Activated CD4-positive, alpha-beta T cell treated with anti-CD3 and anti-CD28 coated beads, Interleukin-2, amount 50 U/mL, for 1 hour (primary cell): ENCODE results near the gene PLEKHG4B.

ENCODE experiments used
- DNase-seq: peaks from one replicate; pipeline ENCODE4 v3.0.0-alpha.2; 2020

The PLEKHG4B gene

DNA sequence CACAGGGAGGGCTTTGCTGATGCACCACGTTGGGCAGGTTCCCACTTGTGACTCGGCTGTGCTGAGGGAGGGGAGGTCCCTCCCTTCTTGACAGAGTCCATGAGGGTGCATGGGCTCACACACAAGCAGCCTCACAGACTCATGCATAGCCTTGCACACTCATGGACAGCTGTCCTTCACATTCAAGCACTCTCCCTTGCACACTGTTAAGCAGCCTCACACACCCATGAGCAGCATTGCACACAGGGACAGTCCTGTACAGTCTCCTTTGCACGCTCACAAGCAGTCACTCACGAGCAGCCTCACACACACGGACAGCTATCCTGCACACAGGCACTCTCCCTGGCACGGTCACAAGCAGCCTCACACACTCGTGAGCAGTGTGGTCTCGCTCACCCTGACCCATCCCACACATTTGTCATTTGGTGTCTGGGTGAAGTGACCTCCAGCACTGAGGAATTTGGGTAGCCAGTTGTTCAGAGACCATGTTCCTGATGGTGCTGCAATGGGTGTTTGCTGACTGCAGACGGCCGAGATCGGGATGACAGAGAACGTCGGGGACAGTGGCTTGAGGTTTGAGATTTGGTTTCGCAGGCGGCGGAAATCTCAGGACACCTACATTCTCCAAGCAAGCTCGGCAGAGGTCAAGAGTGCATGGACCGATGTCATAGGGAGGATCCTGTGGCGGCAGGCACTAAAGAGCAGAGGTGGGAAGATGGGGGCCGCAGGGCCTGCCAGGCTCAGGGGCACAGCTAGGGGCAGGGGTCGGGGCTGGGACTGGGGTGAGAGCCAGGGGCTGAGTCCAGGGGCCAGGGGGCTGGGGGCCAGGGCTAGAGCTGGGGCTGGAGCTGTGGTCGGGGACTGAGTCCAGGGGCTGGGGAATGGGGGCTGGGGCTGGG lies 81.7 kb downstream of the PLEKHG4B start:
- DNase-seq, result no peak

DNA sequence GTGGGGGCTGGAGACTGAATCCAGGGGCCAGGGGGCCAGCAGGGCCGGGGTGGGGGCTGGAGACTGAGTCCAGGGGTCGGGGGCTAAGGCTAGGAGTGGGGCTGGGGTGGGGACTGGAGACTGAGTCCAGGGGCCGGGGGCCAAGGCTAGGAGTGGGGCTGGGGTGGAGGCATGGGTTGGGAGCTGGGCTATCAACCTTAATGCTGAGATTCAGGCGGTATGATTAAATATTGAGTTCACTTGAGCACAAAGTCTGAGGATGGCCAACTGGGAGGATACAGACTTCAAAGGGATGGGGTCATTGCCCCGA lies 82.3 kb downstream of the PLEKHG4B start:
- no peak for DNase-seq

DNA sequence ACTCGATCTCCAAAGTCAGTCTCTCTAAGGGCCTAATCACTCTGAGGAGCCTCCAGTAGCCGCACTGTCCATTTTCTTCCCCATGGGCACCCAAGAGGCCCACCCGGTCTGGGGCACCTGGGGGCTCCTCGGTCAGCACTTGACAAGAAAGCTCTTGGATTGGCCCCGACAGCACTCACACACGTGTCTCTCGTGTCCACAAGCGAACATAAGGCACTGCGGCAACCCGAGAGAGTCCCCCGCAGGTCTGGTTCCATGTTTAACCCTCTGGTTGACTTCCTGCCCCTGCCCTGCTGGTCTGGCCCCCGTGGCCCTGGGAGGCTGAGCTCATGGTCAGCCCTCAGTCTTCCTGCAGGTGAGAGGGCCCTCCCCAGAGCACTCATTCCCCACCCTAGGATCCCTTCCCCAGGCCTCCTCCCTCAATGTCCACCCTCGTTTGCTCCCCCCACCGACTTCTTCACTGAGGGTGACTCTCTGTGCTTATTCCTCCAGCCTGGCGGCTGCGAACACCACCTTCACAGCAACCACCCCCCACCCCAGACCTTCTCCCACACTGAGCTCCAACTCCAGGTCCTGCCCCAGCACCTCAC lies 83.0 kb downstream of the PLEKHG4B start:
- DNase-seq, result no peak

DNA sequence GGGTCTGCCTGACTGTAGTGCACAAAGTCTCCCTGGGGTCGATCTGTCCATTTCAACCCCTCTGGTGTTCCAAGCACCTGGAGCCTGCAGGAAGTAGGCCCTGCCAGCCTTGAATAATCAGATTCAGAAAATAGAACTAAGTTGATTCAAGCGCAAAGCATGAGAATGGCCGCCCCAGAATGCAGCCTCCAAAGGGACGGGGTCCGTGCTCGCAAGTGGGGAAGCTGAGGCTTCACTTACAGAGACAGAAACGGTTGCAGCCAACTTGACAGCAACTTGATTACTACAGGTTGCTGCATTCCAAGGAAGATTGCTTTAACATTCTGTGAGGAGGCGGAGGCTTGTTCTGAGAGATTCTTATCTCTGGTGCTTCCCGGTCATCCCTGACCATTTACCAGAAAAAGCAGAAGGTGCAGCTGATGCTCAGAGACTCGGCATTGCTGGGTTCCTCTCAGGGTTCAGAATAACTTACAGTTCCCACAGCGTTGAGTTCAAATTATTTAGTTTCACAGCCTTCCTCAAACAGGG lies 84.4 kb downstream of the PLEKHG4B start:
- DNase-seq, result no peak

DNA sequence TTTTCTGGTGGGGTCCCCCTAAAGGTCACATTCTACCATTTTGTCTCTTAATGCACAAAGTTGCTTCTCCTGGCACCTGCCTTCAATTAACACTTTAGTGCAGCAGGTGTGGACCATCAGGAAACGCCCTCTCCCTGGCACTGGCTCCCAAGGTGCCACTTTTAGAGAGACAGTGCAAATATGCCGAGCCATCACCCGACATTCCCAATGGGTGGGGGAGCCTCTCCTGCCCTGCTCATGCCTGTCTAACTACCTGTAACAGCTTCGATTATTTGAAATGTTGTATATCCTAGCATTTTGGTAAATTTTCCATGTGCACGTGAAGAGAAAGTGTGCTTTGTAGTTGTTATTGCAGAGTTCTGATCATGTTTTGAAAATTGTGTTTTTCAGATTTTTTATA lies 86.1 kb downstream of the PLEKHG4B start:
- DNase-seq, result no peak

DNA sequence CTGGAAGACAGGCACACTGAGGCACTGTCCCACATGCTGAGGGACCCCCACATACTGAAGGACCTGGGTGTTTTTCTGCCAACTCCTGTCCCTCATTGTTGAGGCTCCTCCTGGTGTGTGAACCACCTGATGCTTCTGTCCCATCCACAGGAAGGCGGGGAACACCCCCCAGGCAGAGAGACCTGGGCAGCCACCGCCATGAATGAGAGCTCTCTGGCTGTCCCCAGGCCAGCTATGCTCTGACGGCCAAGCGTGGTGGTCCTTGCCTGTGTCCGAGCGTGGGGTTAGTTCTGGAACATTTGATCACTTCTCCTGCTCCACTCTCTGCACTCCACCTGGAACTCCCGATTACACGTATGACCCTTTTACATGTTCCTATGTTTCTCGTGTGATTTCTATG lies 87.4 kb downstream of the PLEKHG4B start:
- DNase-seq, result no peak

DNA sequence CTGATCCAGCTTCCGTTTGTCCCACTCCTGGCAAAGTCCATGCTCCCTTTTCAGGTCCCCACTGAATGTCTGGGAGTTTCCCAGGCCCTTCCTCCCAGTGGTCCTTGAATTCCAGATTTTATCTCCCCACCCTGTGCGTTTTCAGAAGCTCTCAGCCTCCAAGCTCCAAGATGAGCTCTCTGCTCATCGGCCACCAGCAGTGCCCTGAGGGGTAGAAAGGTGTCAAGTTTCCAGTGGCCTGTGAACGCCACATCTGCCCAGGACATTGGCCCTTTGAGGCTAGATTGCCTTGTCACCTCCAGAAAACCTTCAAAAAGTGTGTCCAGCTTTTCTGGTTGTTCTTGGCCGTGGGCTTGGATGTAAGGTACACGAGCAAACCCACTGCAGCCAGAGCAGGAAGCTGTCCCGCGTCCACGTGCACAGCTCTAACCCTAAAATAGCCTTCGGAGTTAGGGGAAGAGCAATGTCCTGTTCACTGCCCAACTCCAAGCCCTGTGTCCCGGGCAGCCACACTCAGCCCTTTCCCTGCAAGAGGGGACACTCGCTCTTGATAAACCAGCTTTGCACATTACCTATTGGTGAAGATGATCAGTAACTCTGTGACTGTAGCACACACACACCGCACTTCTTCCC lies 88.4 kb downstream of the PLEKHG4B start:
- no peak for DNase-seq

DNA sequence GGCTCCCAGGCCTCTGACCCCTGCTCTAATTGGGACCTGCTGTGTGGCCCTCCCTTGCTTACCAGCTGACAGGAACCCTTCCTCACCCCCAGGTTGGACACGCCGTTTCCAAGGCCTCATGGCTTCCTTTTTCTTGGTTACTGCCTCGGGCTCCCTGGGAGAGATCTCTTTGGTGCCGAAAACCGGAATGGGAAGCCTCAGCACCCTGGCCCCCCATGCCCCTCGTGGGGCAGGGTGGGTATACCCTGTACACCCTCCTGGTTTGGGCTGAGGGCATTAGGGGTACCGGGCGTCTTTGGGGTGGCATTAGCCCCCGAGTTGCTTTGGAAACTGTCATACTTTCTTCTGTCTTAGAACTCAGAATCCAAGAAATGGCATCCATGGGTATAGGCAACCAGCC lies 89.2 kb downstream of the PLEKHG4B start:
- no peak for DNase-seq

DNA sequence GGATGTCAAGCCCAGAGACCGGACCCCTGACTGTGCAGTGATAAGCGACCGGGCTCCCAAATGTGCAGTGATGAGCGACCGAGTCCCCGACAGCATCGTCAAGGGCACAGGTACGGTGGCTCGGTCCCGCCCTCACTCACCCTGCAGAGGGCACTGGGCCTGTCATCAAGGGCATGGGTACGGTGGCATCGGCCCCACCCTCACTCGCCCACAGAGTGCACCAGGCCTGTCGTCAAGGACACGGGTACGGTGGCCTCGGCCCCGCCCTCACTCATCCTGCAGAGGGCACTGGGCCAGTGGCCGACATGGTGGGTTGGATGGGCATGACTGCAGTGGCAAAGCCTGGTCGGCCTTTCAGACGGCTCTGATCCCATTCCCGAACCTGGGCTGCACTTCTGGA lies 89.6 kb downstream of the PLEKHG4B start:
- DNase-seq, result no peak

DNA sequence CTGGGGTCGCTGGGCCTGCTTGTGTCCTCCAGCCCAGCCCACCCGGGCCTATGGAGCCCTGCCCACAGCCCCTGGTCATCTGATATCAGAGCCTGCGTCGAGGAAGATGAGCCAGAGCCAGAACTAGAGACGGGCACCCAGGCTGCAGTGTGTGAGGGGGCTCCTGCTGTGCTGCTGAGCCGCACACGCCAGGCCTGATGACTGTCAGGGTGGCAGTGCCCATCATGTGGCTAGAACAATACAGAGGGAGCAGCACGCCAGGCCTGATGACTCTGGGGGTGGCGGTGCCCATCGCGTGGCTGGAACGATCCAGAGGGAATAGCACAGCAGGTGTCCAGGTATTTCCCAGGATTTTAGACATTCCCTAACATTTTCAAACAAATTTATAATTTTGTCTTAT lies 90.2 kb downstream of the PLEKHG4B start:
- no peak for DNase-seq

DNA sequence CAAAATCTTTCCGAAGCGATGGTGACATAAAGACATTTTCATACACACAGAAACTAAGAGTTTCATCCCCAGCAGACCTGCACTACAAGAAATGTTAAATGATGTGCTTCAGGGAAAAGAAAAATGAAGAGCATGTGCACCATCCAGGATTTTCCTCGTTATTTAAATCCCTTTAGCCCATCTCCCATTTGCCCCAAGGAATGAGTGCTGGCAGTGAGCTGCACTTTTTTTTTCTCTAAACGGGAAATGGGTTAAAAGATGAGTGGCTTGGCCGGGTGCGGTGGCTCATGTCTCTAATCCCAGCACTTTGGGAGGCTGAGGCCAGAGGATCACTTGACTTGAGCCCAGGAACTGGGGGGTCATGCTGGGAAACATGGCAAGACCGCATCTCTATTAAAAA lies 92.5 kb downstream of the PLEKHG4B start:
- no peak for DNase-seq

DNA sequence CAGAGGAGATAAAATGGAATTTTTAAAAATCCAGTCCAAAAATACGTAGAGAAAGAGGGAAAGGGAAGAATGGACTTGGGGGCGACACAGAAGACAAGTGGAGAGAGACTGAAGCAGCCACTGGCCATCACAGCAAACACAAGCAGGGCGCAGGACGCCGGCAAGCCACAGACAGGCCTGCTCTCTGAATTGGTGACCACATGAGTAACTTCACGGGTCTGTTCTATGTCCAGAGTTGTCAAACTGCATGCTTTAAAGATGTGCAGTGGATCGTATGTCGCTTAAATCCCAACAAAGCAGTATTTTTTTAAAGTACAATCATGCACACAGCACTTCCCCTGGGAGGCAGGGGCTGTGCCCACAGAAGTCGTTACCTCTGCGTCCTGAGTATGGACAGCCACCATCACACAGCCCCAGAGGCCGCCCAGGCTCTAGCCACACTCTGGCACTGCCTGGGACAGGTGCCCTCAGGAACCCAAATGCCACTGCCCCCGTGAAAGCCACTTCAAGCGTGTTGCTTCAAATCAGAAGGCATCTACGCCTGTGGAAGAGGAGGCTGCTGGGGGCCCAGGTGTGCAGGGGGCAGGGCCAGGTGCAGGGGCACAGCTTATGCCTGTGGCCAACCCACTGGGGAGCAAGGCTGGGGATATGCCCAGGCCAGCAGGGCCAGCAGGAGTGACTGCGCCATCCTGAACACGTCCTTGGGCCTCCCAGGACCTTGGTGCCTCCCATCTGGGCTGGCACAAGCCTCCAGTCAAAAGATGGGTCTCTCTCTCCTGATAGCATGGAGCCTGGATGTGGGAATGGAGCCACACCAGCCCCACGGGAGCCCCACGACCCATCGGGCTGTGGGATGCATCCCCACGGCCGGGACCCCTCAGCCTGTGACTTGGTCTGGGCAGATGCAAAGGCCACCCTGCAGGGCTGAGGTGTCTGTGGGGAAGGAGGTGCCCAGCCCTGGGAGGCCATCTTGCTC lies 93.4 kb downstream of the PLEKHG4B start:
- no peak for DNase-seq

DNA sequence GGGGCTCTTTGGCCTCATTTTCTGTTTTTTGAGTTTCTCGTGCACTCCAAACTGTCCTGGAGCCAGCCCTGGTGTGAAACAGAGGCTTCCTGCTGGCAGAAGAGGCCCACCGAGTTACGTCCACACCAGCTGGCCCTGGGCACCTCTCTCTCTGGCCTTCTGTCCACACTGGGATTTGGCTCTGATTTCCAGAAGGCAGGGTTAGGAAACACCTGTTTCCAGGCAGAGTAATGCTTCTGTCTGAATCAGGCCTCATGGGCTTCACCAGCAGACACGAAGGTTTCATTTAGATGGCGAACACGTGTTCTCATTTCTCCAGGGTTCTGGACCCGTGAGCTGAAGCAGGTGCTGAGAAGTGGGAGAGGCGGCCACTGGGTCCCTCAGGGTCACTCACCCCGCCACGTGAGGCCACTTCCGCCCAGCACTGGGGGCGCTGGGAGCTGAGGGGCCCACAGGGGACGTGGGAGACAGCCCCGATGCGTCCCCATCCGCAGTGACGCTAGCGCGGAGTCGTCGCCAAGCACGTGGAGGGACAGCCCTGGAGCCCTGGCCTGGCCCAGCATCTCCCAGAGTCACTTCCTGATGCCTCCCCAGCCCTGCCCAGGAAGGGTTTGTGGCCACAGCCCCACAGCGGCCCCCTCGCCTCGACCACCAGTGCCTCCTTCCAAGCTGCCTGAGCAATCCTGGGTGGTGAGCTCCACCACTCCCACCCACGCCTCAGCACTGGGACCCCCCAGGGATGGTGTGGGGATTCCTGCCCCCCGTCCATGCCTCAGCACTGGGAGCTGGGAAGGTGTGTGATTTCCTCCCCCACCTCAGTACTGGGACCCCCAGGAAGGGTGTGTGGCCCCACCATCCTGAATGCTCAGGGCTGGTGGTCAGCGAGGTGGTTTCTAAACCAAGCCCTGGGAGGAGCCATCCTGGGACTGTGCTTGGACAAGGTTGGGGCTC lies 94.4 kb downstream of the PLEKHG4B start:
- DNase-seq, result no peak

DNA sequence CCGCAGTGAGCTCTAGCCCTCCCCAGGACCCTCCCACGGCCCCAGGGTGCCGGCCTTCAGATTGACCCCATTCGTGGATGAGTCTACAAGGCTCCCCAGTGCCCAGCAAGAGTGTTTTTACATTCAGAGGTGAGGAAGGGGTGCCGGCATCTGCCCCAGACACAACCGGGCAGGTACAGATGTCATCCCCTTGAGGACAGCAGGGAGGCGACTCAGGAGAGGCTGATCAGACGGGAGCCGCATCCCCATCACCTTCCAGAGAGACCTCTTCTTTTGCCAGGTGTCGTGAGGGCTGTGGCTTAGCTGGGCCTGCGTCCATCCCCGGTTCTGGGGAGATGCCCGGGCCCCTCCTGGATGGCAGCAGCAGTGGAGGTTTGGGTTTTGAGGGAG lies 95.1 kb downstream of the PLEKHG4B start:
- no peak for DNase-seq

DNA sequence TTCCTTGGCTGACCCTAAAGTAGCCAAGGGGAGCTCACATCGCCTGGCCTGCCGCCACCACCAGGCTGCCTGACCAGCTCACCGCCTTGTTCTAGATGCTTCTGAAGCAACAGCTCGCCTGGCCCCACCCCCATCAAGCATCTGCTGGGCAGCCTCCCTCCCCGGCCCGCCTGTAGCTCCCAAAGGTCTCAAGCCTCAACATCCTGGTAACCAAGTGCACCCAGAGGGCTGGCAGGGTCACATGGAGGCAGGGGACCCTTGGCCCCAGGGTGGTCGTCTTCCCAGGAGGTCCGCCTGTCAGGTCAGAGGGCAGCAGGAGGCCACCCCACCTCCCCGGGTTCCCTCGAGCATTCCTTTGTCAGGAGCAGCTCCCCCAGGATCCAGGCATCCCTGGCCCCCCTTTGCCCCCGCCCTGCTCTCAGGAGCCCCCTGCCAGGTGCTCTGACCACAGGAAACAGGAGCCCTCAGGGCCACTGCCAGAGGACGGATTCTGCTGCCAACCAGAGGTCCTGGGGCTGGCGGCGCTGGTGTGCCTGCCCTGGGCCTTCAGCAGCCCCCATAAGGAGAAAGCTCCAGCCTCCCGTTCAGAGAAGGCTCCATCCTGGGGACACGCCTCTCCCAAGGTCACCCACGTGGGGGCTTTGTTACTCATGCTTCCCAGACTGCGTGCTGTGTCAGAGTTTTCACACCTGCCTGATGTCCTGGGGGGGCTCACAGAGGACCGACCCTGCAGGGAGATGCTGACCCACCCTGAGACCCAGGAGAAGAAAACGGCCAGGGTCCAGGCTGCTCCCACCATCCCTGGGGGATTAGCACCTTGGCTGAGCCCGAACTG lies 95.9 kb downstream of the PLEKHG4B start:
- DNase-seq, result no peak

DNA sequence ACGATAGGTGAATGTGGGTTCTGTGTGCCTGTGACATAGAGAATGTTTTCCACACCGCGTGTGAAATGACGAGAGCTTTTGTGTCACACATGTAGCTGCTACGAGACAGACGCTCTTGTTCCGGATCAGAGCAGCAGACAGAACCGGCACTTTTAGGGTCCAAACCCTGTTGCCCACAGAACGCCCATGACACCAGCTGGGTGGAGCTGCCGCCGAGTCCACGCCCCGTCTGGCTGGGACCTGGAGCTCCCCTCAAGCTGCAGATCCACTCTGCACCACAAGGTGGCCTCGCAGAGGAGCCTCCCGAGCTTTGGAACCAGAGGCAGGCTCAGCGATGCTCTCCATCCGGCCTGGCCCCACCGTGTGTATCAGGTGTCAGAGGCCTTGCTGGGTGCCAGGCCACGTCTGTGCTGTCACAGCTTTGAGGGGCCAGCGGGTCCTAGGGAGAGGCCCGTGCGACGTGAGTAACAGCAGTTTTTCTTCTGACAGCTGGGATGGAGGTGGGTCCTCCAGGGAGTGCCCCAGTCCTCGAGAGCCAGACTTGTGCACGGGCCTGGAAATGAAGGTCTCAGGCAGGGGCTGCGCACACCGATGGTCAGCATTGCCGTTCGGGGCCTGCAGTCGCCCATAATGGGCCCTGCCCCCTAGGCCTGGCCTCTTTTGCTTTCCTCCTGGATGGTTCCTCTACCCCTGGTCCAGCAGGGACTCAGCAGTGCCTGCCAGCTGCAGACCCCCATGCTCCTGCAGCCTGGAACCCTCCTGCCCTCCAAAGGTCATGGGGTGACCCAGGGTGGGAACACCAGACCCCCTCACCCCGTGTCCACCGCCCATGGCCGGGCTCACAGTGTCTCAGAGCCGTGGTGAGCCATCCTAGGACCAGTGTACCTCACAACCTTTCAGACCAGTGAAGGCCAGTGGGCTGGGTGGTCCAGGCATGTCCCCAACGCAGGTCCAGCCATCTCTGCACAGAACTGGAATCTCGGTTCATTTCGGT lies 96.8 kb downstream of the PLEKHG4B start:
- DNase-seq, result peak; percentile 87

DNA sequence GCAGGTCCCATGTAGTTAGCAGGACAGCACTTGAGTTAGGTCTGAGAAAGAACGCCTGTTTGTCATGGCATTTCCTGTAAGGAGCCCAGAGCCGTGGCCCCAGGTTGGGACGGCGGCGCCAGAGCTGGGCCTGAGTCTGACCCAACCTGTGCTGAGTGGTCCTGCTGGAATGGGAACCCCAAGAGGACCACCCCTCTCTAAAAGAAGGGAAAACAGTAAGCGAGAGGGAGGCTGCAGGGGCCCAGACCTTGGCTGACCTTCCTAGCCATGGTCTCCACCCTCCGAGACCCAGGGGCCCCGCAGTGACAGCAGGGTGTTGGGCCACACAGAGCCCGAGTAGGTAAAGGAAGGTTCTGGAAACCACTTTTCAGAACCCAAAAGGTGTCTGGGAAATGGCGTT lies 97.5 kb downstream of the PLEKHG4B start:
- DNase-seq, result no peak

DNA sequence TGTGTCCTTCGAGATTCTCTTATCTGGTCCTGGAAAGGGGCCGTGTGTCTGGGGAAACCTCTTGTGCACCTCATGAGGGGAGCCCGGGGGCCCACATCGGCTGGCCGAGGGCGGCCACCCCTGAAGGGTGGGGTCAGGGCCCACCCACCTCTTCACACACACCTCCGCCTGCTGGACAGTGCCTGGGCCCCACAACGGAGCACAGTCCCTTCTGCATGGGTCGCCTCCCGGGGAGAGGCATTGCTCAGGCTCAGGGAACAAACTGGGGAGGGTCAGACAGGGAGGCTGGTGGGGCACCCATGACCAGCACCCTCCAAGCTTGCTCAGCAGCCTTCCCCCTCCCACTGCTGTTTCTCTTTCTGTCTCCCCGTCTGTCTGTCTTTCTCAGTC lies 98.0 kb downstream of the PLEKHG4B start:
- no peak for DNase-seq

DNA sequence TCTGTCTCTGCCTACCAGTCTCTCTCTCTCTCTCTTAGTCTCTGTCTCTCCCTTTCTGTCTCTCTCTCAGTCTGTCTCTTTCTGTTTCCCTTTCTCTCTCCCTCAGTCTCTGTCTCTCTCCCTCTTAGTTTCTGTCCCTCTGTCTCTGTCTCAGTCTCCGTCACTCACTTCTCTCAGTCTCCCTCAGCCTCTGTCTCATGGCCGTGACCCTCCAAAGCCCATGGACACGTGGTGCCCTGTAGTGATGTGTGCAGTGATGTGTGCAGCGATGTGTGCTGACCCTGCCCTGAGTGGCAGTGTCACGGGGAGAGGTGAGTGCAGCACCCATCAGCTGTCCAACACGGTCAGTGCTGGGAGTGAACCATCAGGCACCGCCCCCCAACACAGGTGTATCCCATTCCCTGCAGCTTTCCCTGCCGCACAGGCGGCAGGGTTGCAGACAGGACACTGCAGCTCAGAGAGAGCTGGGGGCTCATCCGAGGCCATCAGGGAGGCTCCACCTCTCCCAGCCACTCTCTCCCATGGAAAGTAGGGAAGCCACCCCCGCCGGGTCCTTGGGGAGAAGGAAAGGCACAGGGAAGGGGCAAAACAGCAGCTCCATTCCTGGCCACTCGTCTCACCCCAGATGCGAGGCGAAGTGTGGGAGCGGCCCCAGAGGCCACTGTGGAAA lies 98.5 kb downstream of the PLEKHG4B start:
- DNase-seq, result no peak
